GM12878 (cell line): ENCODE measurements around the gene DPH6. TPM values are rescaled to one million over a fixed set of nuclear protein-coding genes. Genes with fewer than 3 reads are reported as not detected.

Source experiments
- CHD4 ChIP-seq: fragments of 200-600 bp; sonication (generic); IDR thresholded peaks from 2 replicates; pipeline ENCODE4 v1.6.1; 2016; ENCODE audit warnings: mild to moderate bottlenecking
- DPF2 ChIP-seq: fragments of 450-650 bp; IDR thresholded peaks from 2 replicates; pipeline ENCODE4 v1.6.1; 2017; ENCODE audit warnings: mild to moderate bottlenecking
- HCFC1 ChIP-seq: fragments of 150-350 bp; IDR thresholded peaks from 2 replicates; pipeline ENCODE4 v1.6.1; 2014; ENCODE audit warnings: low read length
- HDAC2 ChIP-seq: fragments of 200-600 bp; sonication (generic); IDR thresholded peaks from 2 replicates; pipeline ENCODE4 v1.6.1; 2017
- JUNB ChIP-seq: IDR thresholded peaks from 2 replicates; pipeline ENCODE4 v1.6.1; 2016; ENCODE audit warnings: antibody characterized with exemption, mild to moderate bottlenecking
- NR2C2 ChIP-seq: IDR thresholded peaks from 2 replicates; pipeline ENCODE4 v1.6.1; 2011; ENCODE audit warnings: borderline replicate concordance, low read depth; ENCODE audit not compliant: control insufficient read depth, insufficient read length
- SMAD5 ChIP-seq: IDR thresholded peaks from 2 replicates; pipeline ENCODE4 v1.6.1; 2016; ENCODE audit warnings: antibody characterized with exemption, low read depth
- ZNF592 ChIP-seq: fragments of 450-650 bp; IDR thresholded peaks from 2 replicates; pipeline ENCODE4 v1.6.1; 2017; ENCODE audit warnings: mild to moderate bottlenecking, moderate library complexity
- ZSCAN29 ChIP-seq: fragments of 450-650 bp; IDR thresholded peaks from 2 replicates; pipeline ENCODE4 v1.6.1; 2017; ENCODE audit warnings: mild to moderate bottlenecking, moderate library complexity
- ZZZ3 ChIP-seq: IDR thresholded peaks from 2 replicates; pipeline ENCODE4 v1.6.1; 2011; ENCODE audit warnings: low read depth; ENCODE audit not compliant: control insufficient read depth, insufficient read length
- polyA plus RNA-seq, 11 experiments: library from polyadenylated mRNA; depleted of rRNA in 4 of 11; unstranded in 6 of 11; stranded (reverse) in 5 of 11; fragments of >200 nt; fragmentation: Nextera tagmentation in 4 of 11; fragmentation: Illumina TruSeq in 1 of 11; extraction: Ambion mirVana in 4 of 11; extraction: Trizol in 1 of 11; gene quantifications; 1 replicate in 1 of 11; 2 replicates in 10 of 11; pipeline versions ENCODE4 v1.2.1 to v1.2.3, GENCODE V29; 2011 to 2016; ENCODE audit warnings: inconsistent platforms in 2 of 11, missing spikeins in 2 of 11, low read depth in 1 of 11
- total RNA-seq, 4 experiments: library from RNA; depleted of rRNA in 3 of 4; stranded (reverse); fragments of >200 nt in 3 of 4; fragmentation: Illumina TruSeq in 1 of 4; extraction: Trizol in 1 of 4; gene quantifications; 2 replicates each; pipeline versions ENCODE4 v1.2.1 to v1.2.3, GENCODE V29; 2013 to 2021

Gene DPH6
- total and polyA plus RNA-seq, 10 of the 15 experiments (the other 5 are each of a cell fraction or from before 2014, with no cell fraction given) = 9.0 to 68.5 (median 17.1) TPM

GRCh38 chr15:35479423-35479822 is 66.5 kb downstream of the DPH6 start (continued):
- TF ChIP-seq ZNF592 = no peak
- TF ChIP-seq ZSCAN29 = no peak
- TF ChIP-seq DPF2 = no peak
- no peak for TF ChIP-seq HCFC1
- TF ChIP-seq SMAD5 = no peak
- TF ChIP-seq CHD4 = no peak
- TF ChIP-seq ZZZ3 = no peak
- TF ChIP-seq JUNB = no peak
- no peak for TF ChIP-seq HDAC2
- no peak for TF ChIP-seq NR2C2
